Left lung (tissue), 10 donors: Measurements from ENCODE around the gene MYLK. TPM values are rescaled to one million over a fixed set of nuclear protein-coding genes. Genes with fewer than 3 reads are reported as not detected.

Experiments
- ATAC-seq: fragments of 200-7000 bp; cut with Tn5 transposase; one replicate; pipeline ENCODE4 v1.9.1; 2020; ENCODE audit warnings: moderate library complexity
- DNase-seq, 4 donors: peaks; one replicate each; pipeline ENCODE4 v3.0.0-alpha.2; 2013 to 2020
- H3K27ac ChIP-seq, 2 donors: fragments of 200-600 bp; sonication (generic) in 1 of 2; one replicate each; pipeline versions ENCODE4 v1.5.0 to v1.8.0; 2020 to 2021
- H3K27me3 ChIP-seq, 2 donors: fragments of 200-600 bp; sonication (generic) in 1 of 2; one replicate each; pipeline versions ENCODE4 v1.5.0 to v1.8.0; 2020 to 2021
- H3K36me3 ChIP-seq, 2 donors: fragments of 200-600 bp; sonication (generic) in 1 of 2; one replicate each; pipeline versions ENCODE4 v1.5.0 to v1.8.0; 2020 to 2021
- H3K4me1 ChIP-seq, 2 donors: fragments of 200-600 bp; one replicate each; pipeline ENCODE4 v1.8.0; 2021
- H3K4me3 ChIP-seq, 2 donors: fragments of 200-600 bp; sonication (generic) in 1 of 2; one replicate each; pipeline versions ENCODE4 v1.5.0 to v1.8.0; 2020 to 2021; ENCODE audit warnings: mild to moderate bottlenecking in 1 of 2
- H3K9me3 ChIP-seq, 2 donors: fragments of 200-600 bp; sonication (generic) in 1 of 2; one replicate each; pipeline versions ENCODE4 v1.5.0 to v1.8.0; 2020 to 2021
- CTCF ChIP-seq, 2 donors: fragments of 200-600 bp; sonication (generic) in 1 of 2; IDR thresholded peaks; one replicate each; pipeline versions ENCODE4 v1.5.0 to v1.8.0; 2021; ENCODE audit warnings: antibody characterized with exemption in 2 of 2
- intact Hi-C, 2 donors: fragments of 100-400 bp; cut with DNase I; formaldehyde crosslinking; loops; one replicate each; pipeline versions ENCODE4 v1.11.2 to v1.14.2; 2022
- polyA plus RNA-seq, 6 donors: library from polyadenylated mRNA; unstranded; fragments of 120-200 nt; gene quantifications; one replicate each; pipeline ENCODE4 v1.2.1, GENCODE V29; 2013; ENCODE audit not compliant: insufficient read length in 6 of 6
- total RNA-seq, 2 donors: library from RNA; stranded (reverse); fragmentation: NEBNext Ultra II Directional; extraction: Animal tissue kit (Norgen Biotek cat#: 25700); gene quantifications; one replicate each; pipeline ENCODE4 v1.2.1, GENCODE V29; 2021
- donor health status: DM: no; HTN: yes; CAD: no.
- donor health status: DM: no; HTN: no; CAD: no.

MYLK gene
- total and polyA plus RNA-seq, 8 donors, result 155 to 468 (median 410) TPM

DNA sequence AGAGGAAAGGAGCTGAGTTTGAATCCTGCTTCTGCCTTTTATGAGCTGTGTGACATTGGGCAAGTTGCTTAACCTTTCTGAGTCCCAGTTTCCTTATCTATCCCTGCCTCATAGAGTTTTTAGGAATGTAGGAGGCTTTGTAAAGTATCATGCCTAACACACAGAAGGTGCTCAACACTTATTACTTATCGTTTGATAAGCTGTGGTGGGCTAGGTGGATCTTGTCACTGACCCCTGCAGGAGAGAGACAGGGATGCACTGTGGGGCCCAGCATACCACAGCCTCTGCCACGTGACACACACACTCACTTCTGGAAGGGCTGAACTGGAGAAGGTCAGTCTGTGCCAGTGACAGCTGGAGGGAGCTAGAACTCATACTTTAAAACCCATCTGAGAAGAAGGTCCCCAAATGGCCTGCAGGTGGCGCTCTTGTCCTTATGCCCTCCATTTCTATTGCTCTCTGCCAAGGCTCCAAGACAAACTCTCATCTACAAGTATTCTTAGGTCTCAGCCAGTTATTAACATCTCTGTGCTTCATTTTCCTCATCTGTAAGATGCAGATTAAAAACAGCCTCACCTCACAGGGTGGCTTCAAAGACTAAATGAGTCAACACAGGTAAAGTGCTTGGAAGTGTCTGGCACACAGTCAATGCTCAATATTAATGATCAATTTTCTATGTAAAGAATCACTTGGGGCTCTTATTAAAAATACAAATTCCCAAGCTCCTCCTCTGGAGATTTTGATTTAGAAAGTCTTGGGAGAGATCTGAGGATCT lies 241.8 kb downstream of the MYLK start:
- ATAC-seq, result peak; percentile 91
- Histone ChIP-seq H3K27me3 (no peaks in the 10 kb centered on the region), H3K36me3 (peaks cover 0 to 26% of the 10 kb centered on the region in 2 donors), H3K9me3 (no peaks in the 10 kb centered on the region), H3K4me1 (no peaks in the 10 kb centered on the region), H3K27ac (no peak overlapping the region), H3K4me3 (no peak overlapping the region)
- peak in 3 of 4 donors; percentile 71 to 90 (median 73) for DNase-seq
- intact Hi-C loops, result loop anchor here in 1 of 2 donors (5.0 kb wide), 1 partner anchor 75 kb away; no protein-coding TSS in a partner anchor
- TF ChIP-seq CTCF (IDR thresholded peaks at IDR 0.05), result peak; percentile 72 to 74

GRCh38 chr3:123641505-123641904 lies 242.6 kb downstream of the MYLK start:
- intact Hi-C loops, result loop anchor here in 1 of 2 donors (5.0 kb wide), 1 partner anchor 76 kb away; no protein-coding TSS in a partner anchor
- no peaks in the 10 kb centered on the region for H3K9me3 ChIP-seq
- DNase-seq (no peak), ATAC-seq (no peak)
- peak overlapping the region in 1 of 2 donors; percentile 19 for H3K27ac ChIP-seq
- no peak overlapping the region for H3K4me3 ChIP-seq
- no peak for TF ChIP-seq CTCF (IDR thresholded peaks at IDR 0.05)
- no peaks in the 10 kb centered on the region for H3K4me1 ChIP-seq
- no peaks in the 10 kb centered on the region for H3K27me3 ChIP-seq
- H3K36me3 ChIP-seq, result peaks cover 0 to 17% of the 10 kb centered on the region in 2 donors

DNA sequence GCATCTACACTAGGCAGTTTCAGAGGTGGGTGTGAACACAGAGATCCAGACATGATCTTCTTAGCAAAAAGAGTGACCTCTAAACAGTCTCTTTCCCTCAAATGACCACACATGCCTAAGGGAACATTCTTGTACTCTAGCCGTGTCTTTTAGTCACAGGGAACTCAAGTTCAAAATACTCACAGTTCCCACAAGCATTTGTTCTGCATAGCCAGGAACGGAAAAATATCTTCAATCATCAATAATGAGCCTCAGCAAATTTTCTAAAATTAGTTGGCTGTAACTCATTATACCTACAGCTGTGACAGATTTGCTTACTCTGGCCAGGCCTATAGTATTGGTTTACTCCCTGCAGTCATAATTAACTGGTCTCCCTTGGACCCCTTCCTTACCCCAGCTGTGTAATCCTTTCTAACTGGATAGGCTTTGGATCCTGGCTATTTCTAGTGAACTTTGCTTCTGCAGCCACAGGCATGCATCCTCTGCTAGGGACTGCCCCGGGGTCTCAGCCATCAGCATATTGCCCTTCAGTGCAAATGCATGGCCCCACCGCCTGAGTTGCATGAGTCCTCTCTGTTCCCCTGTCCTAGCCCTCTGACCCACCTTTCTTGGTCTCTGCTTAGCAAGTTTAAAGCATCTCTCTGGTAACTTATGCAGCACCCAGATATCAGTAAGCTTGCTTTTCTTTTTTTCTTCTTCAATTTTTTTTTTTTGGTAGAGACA lies 243.2 kb downstream of the MYLK start:
- Histone ChIP-seq H3K27me3 (no peaks in the 10 kb centered on the region), H3K4me3 (no peak overlapping the region), H3K9me3 (no peaks in the 10 kb centered on the region), H3K27ac (no peak overlapping the region), H3K4me1 (no peaks in the 10 kb centered on the region), H3K36me3 (peaks cover 0 to 14% of the 10 kb centered on the region in 2 donors)
- DNase-seq (peak in 1 of 4 donors; percentile 17), ATAC-seq (peak; percentile 8)
- intact Hi-C loops, result loop anchor here in 1 of 2 donors (5.0 kb wide), 1 partner anchor 76 kb away; no protein-coding TSS in a partner anchor
- no peak for TF ChIP-seq CTCF (IDR thresholded peaks at IDR 0.05)

DNA sequence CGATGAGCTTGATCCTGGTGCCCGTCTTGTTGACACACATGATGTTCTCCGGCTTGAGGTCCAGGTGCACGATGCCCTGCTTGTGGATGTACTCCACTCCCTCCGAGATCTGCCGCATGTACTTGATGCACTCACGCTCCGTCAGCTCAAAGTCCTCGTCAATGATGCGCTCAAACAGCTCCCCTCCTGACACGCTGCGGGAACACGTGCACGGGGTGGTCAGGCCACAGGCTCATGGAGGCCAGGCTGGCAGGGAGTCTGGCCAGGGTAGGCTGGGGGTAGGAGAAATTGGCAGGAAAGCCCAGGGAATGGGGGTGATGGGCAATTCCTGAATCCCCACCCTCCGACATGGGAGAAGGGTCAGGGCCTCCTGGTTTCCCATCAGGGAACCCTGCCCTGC lies 243.8 kb downstream of the MYLK start:
- peaks cover 0 to under 1% of the 10 kb centered on the region in 2 donors for H3K4me1 ChIP-seq
- no peak overlapping the region for H3K27ac ChIP-seq
- ATAC-seq (no peak), DNase-seq (no peak)
- intact Hi-C loops, result loop anchor here in 1 of 2 donors (5.0 kb wide), 1 partner anchor 77 kb away; no protein-coding TSS in a partner anchor
- peaks cover 0 to 14% of the 10 kb centered on the region in 2 donors for H3K36me3 ChIP-seq
- no peak overlapping the region for H3K4me3 ChIP-seq
- H3K27me3 ChIP-seq, result no peaks in the 10 kb centered on the region
- no peak for TF ChIP-seq CTCF (IDR thresholded peaks at IDR 0.05)
- H3K9me3 ChIP-seq, result no peaks in the 10 kb centered on the region
